Upper lobe of right lung (tissue), 1 donor: ENCODE data around the gene SUPT5H. TPM values are rescaled to one million over a fixed set of nuclear protein-coding genes. Genes with fewer than 3 reads are reported as not detected.

Source experiments
- ATAC-seq: fragments of 200-7000 bp; cut with Tn5 transposase; one replicate; pipeline ENCODE4 v1.9.1; 2020; ENCODE audit warnings: mild to moderate bottlenecking, moderate library complexity
- DNase-seq: peaks from one replicate; pipeline ENCODE4 v3.0.0-alpha.2; 2020
- H3K27ac ChIP-seq: fragments of 200-600 bp; one replicate; pipeline ENCODE4 v1.8.0; 2022
- H3K27me3 ChIP-seq: fragments of 200-600 bp; one replicate; pipeline ENCODE4 v1.8.0; 2022; ENCODE audit warnings: mild to moderate bottlenecking
- H3K36me3 ChIP-seq: fragments of 200-600 bp; one replicate; pipeline ENCODE4 v1.8.0; 2022
- H3K4me1 ChIP-seq: fragments of 200-600 bp; one replicate; pipeline ENCODE4 v1.8.0; 2022
- H3K4me3 ChIP-seq: fragments of 200-600 bp; one replicate; pipeline ENCODE4 v1.8.0; 2022; ENCODE audit warnings: mild to moderate bottlenecking
- H3K9me3 ChIP-seq: fragments of 200-600 bp; one replicate; pipeline ENCODE4 v1.8.0; 2022
- CTCF ChIP-seq: fragments of 200-600 bp; IDR thresholded peaks from one replicate; pipeline ENCODE4 v1.8.0; 2022; ENCODE audit warnings: antibody characterized with exemption
- intact Hi-C: fragments of 100-400 bp; cut with DNase I; formaldehyde crosslinking; loops from one replicate; pipeline ENCODE4 v1.11.0; 2022
- total RNA-seq: library from RNA; stranded (reverse); fragmentation: NEBNext Ultra II Directional; extraction: Animal tissue kit (Norgen Biotek cat#: 25700); gene quantifications from one replicate; pipeline ENCODE4 v1.2.1, GENCODE V29; 2021
- donor health status: DM: no; HTN: yes; CAD: no; lungs with severe emphysema.

SUPT5H gene
- total RNA-seq, 1 donor from 2014 or later: 98.4 TPM

- no peak overlapping the region for H3K4me3 ChIP-seq
- H3K27ac ChIP-seq: peak overlapping the region; percentile 93
- ATAC-seq (no peak), DNase-seq (no peak)
- H3K36me3 ChIP-seq: peaks cover 33% of the 10 kb centered on the region
- H3K27me3 ChIP-seq: no peaks in the 10 kb centered on the region
- peaks cover 43% of the 10 kb centered on the region for H3K4me1 ChIP-seq
- no peaks in the 10 kb centered on the region for H3K9me3 ChIP-seq
- no peak for TF ChIP-seq CTCF
- intact Hi-C loops: no loop called here
Observed at GRCh38 chr19:39433480-39434079, 11.8 kb upstream of the SUPT5H start.

GRCh38 chr19:39434123-39435076, 11.0 kb upstream of the SUPT5H start:
- TF ChIP-seq CTCF: no peak
- Histone ChIP-seq H3K9me3 (no peaks in the 10 kb centered on the region), H3K4me1 (peaks cover 35% of the 10 kb centered on the region), H3K27me3 (no peaks in the 10 kb centered on the region), H3K27ac (peak overlapping the region; percentile 93), H3K36me3 (peaks cover 33% of the 10 kb centered on the region), H3K4me3 (peak overlapping the region; percentile 92)
- DNase-seq (no peak), ATAC-seq (no peak)
- intact Hi-C loops: no loop called here

GRCh38 chr19:39435499-39436349, 9.7 kb upstream of the SUPT5H start, which contains the start of gene RPS16:
Gene RPS16, minus strand, starts transcription at chr19:39435949. Its CDS starts 54 bp downstream, at chr19:39435895.
- no peaks in the 10 kb centered on the region for H3K27me3 ChIP-seq
- DNase-seq (peak; percentile 99), ATAC-seq (peak; percentile 99)
- H3K9me3 ChIP-seq: no peaks in the 10 kb centered on the region
- H3K36me3 ChIP-seq: peaks cover 33% of the 10 kb centered on the region
- peak within 1 kb of the TSS; percentile 92 for H3K4me3 ChIP-seq
- TF ChIP-seq CTCF: no peak
- intact Hi-C loops: no loop called here
- H3K4me1 ChIP-seq: peaks cover 28% of the 10 kb centered on the region
- H3K27ac ChIP-seq: peak within 1 kb of the TSS; percentile 93

- DNase-seq: no peak
Observed at GRCh38 chr19:39436350-39436716, 9.0 kb upstream of the SUPT5H start.

More at GRCh38 chr19:39436350-39436716, 9.0 kb upstream of the SUPT5H start:
- Histone ChIP-seq H3K36me3 (peaks cover 33% of the 10 kb centered on the region), H3K27me3 (no peaks in the 10 kb centered on the region), H3K4me1 (peaks cover 23% of the 10 kb centered on the region), H3K9me3 (no peaks in the 10 kb centered on the region), H3K4me3 (peak overlapping the region; percentile 92), H3K27ac (peak overlapping the region; percentile 93)
- intact Hi-C loops: no loop called here
- no peak for TF ChIP-seq CTCF
- no peak for ATAC-seq
